Activated CD4-positive, alpha-beta memory T cell treated with anti-CD3 and anti-CD28 coated beads, Interleukin-2, amount 10 ng/mL, durations not matched to agents 7 days and 5 days (primary cell): ENCODE measurements around the gene ITGB2. TPM values are rescaled to one million over a fixed set of nuclear protein-coding genes. Genes with fewer than 3 reads are reported as not detected.

Experiments used
- CTCF ChIA-PET: fragments of 350-600 bp; sonication (Branson Sonifier 250); formaldehyde crosslinking; loops from one replicate; lab custom pipeline; 2021; ENCODE audit warnings: antibody characterized with exemption, inconsistent platforms; lab: Charles Lee
- POLR2A ChIA-PET: fragments of 350-600 bp; sonication (Branson Sonifier 250); formaldehyde crosslinking; loops from one replicate; lab custom pipeline; 2021; ENCODE audit warnings: antibody characterized with exemption; lab: Charles Lee
- DNase-seq: peaks from one replicate; pipeline ENCODE4 v3.0.0-alpha.2; 2020
- H3K27ac Mint-ChIP-seq: one replicate; pipeline ENCODE4 v1.8.0; 2021; ENCODE audit warnings: mild to moderate bottlenecking, mixed read lengths
- H3K27me3 Mint-ChIP-seq: one replicate; pipeline ENCODE4 v1.8.0; 2021; ENCODE audit warnings: mixed read lengths
- H3K36me3 Mint-ChIP-seq: one replicate; pipeline ENCODE4 v1.8.0; 2021; ENCODE audit warnings: low read depth, mixed read lengths
- H3K4me1 Mint-ChIP-seq: one replicate; pipeline ENCODE4 v1.8.0; 2021; ENCODE audit warnings: mixed read lengths
- H3K4me3 Mint-ChIP-seq: one replicate; pipeline ENCODE4 v1.8.0; 2021; ENCODE audit warnings: mild to moderate bottlenecking, mixed read lengths
- H3K9me3 Mint-ChIP-seq: one replicate; pipeline ENCODE4 v1.8.0; 2021; ENCODE audit warnings: mixed read lengths
- total RNA-seq, 2 experiments: library from RNA; stranded (reverse); gene quantifications; one replicate each; pipeline ENCODE4 v1.2.3, GENCODE V29; 2021

ITGB2 gene
- total RNA-seq, 2 experiments from 2014 or later = 631 to 642 TPM

GRCh38 chr21:44855572-44855971 lies 65.1 kb downstream of the ITGB2 start:
- no peak overlapping the region for H3K4me3 Mint-ChIP-seq
- ChIA-PET CTCF (interaction anchor here (0.9 to 1.0 kb wide), 3 partner anchors 9 to 18 kb away, joined by 3 to 4 read pairs (median 3); partner anchors contain the start of gene PTTG1IP), POLR2A (no interaction called here)
- DNase-seq = no peak
- H3K27ac Mint-ChIP-seq = no peak overlapping the region
- peaks cover 38% of the 10 kb centered on the region for H3K4me1 Mint-ChIP-seq
- H3K9me3 Mint-ChIP-seq = no peaks in the 10 kb centered on the region
- H3K27me3 Mint-ChIP-seq = no peaks in the 10 kb centered on the region
- H3K36me3 Mint-ChIP-seq = peaks cover 75% of the 10 kb centered on the region

- H3K27ac Mint-ChIP-seq = peak overlapping the region; percentile 26
- no peaks in the 10 kb centered on the region for H3K9me3 Mint-ChIP-seq
- H3K4me3 Mint-ChIP-seq = no peak overlapping the region
- ChIA-PET POLR2A (no interaction called here), CTCF (interaction anchor here (0.9 to 1.0 kb wide), 3 partner anchors 9 to 18 kb away, joined by 3 to 4 read pairs (median 3); partner anchors contain the start of gene PTTG1IP)
- H3K36me3 Mint-ChIP-seq = peaks cover 75% of the 10 kb centered on the region
- H3K27me3 Mint-ChIP-seq = no peaks in the 10 kb centered on the region
- peaks cover 38% of the 10 kb centered on the region for H3K4me1 Mint-ChIP-seq
- no peak for DNase-seq
Observed at GRCh38 chr21:44854664-44855446, 65.8 kb downstream of the ITGB2 start.

- Mint-ChIP-seq H3K36me3 (peaks cover 77% of the 10 kb centered on the region), H3K4me3 (no peak overlapping the region), H3K4me1 (peaks cover 38% of the 10 kb centered on the region), H3K27me3 (no peaks in the 10 kb centered on the region), H3K27ac (no peak overlapping the region), H3K9me3 (no peaks in the 10 kb centered on the region)
- DNase-seq = no peak
- ChIA-PET POLR2A (no interaction called here), CTCF (no interaction called here)
Observed at GRCh38 chr21:44854391-44854663, 66.4 kb downstream of the ITGB2 start.

- no peak overlapping the region for H3K27ac Mint-ChIP-seq
- peaks cover 72% of the 10 kb centered on the region for H3K36me3 Mint-ChIP-seq
- DNase-seq = no peak
- no peak overlapping the region for H3K4me3 Mint-ChIP-seq
- CTCF ChIA-PET = no interaction called here
- H3K27me3 Mint-ChIP-seq = no peaks in the 10 kb centered on the region
- no peaks in the 10 kb centered on the region for H3K9me3 Mint-ChIP-seq
- POLR2A ChIA-PET = no interaction called here
- peaks cover 38% of the 10 kb centered on the region for H3K4me1 Mint-ChIP-seq
Observed at GRCh38 chr21:44853601-44854390, 66.9 kb downstream of the ITGB2 start.

GRCh38 chr21:44850905-44851657 lies 69.6 kb downstream of the ITGB2 start:
- Mint-ChIP-seq H3K4me1 (peaks cover 43% of the 10 kb centered on the region), H3K27ac (peak overlapping the region; percentile 42), H3K4me3 (no peak overlapping the region), H3K9me3 (no peaks in the 10 kb centered on the region), H3K27me3 (no peaks in the 10 kb centered on the region), H3K36me3 (peaks cover 56% of the 10 kb centered on the region)
- CTCF ChIA-PET = interaction anchor here (1.5 kb wide), 1 partner anchor 22 kb away, joined by 3 read pairs; the partner anchor contains the start of gene PTTG1IP
- DNase-seq = no peak
- POLR2A ChIA-PET = interaction anchor here (1.7 kb wide), 1 partner anchor 22 kb away, joined by 7 read pairs; the partner anchor contains the start of gene PTTG1IP

GRCh38 chr21:44850208-44850800 lies 70.4 kb downstream of the ITGB2 start:
- no peak for DNase-seq
- ChIA-PET CTCF (interaction anchor here (1.5 kb wide), 1 partner anchor 23 kb away, joined by 3 read pairs; the partner anchor contains the start of gene PTTG1IP), POLR2A (interaction anchor here (1.7 kb wide), 1 partner anchor 23 kb away, joined by 7 read pairs; the partner anchor contains the start of gene PTTG1IP)
- Mint-ChIP-seq H3K4me1 (peaks cover 49% of the 10 kb centered on the region), H3K27me3 (no peaks in the 10 kb centered on the region), H3K36me3 (peaks cover 50% of the 10 kb centered on the region), H3K9me3 (no peaks in the 10 kb centered on the region), H3K27ac (no peak overlapping the region), H3K4me3 (no peak overlapping the region)

- Mint-ChIP-seq H3K27ac (no peak overlapping the region), H3K36me3 (peaks cover 44% of the 10 kb centered on the region), H3K4me1 (peaks cover 46% of the 10 kb centered on the region), H3K9me3 (no peaks in the 10 kb centered on the region), H3K4me3 (no peak overlapping the region), H3K27me3 (no peaks in the 10 kb centered on the region)
- DNase-seq = no peak
- ChIA-PET CTCF (interaction anchor here (1.5 kb wide), 1 partner anchor 24 kb away, joined by 3 read pairs; the partner anchor contains the start of gene PTTG1IP), POLR2A (interaction anchor here (1.0 kb wide), 1 partner anchor 24 kb away, joined by 3 read pairs; the partner anchor contains the start of gene PTTG1IP)
Observed at GRCh38 chr21:44849616-44850130, 71.0 kb downstream of the ITGB2 start.

GRCh38 chr21:44848821-44849521 lies 71.7 kb downstream of the ITGB2 start:
- POLR2A ChIA-PET = interaction anchor here (1.0 kb wide), 1 partner anchor 25 kb away, joined by 3 read pairs; the partner anchor contains the start of gene PTTG1IP
- no peak for DNase-seq
- Mint-ChIP-seq H3K4me1 (peaks cover 40% of the 10 kb centered on the region), H3K27me3 (no peaks in the 10 kb centered on the region), H3K36me3 (peaks cover 37% of the 10 kb centered on the region), H3K4me3 (no peak overlapping the region), H3K27ac (no peak overlapping the region), H3K9me3 (no peaks in the 10 kb centered on the region)
- CTCF ChIA-PET = no interaction called here

GRCh38 chr21:44847261-44848056 lies 73.2 kb downstream of the ITGB2 start:
- no peaks in the 10 kb centered on the region for H3K27me3 Mint-ChIP-seq
- peaks cover 27% of the 10 kb centered on the region for H3K36me3 Mint-ChIP-seq
- peaks cover 32% of the 10 kb centered on the region for H3K4me1 Mint-ChIP-seq
- POLR2A ChIA-PET = interaction anchor here (0.5 to 1.5 kb wide), 4 partner anchors 19 to 343 kb away, joined by 3 to 4 read pairs (median 3); partner anchors contain the start of gene PTTG1IP
- CTCF ChIA-PET = interaction anchor here (0.6 to 1.1 kb wide), 2 partner anchors 25 to 291 kb away, joined by 3 read pairs; no protein-coding TSS in a partner anchor
- no peak overlapping the region for H3K27ac Mint-ChIP-seq
- no peak for DNase-seq
- H3K9me3 Mint-ChIP-seq = no peaks in the 10 kb centered on the region
- no peak overlapping the region for H3K4me3 Mint-ChIP-seq

- ChIA-PET POLR2A (interaction anchor here (0.7 to 1.5 kb wide), 3 partner anchors 25 to 46 kb away, joined by 3 read pairs; partner anchors contain the start of gene PTTG1IP), CTCF (interaction anchor here (0.7 to 1.3 kb wide), 6 partner anchors 9 to 47 kb away, joined by 3 to 5 read pairs (median 4); partner anchors contain the start of genes SUMO3 and UBE2G2)
- Mint-ChIP-seq H3K4me3 (peak overlapping the region; percentile 17), H3K9me3 (no peaks in the 10 kb centered on the region), H3K27me3 (peaks cover 5% of the 10 kb centered on the region), H3K4me1 (peaks cover 24% of the 10 kb centered on the region), H3K36me3 (peaks cover 25% of the 10 kb centered on the region), H3K27ac (no peak overlapping the region)
- peak; percentile 48 for DNase-seq
Observed at GRCh38 chr21:44846485-44847260, 74.0 kb downstream of the ITGB2 start.
